HCT116 (cell line): ENCODE measurements around the gene PGBD5. TPM values are rescaled to one million over a fixed set of nuclear protein-coding genes. Genes with fewer than 3 reads are reported as not detected.
A peak's percentile ranks its signal among the peaks of the same experiment; 100 is the strongest.

Source experiments
- ATAC-seq: fragments of 200-7000 bp; cut with Tn5 transposase; 2 replicates; pipeline ENCODE4 v1.9.1; 2020; ENCODE audit warnings: mild to moderate bottlenecking, moderate library complexity
- BruUV-seq: library from RNA; stranded (reverse); fragments of 400-500 nt; replicated peaks from 2 replicates; lab custom pipeline; 2021; lab: Mats Ljungman, UMichigan
- CTCF ChIA-PET: fragments of 300-600 bp; sonication (Branson Sonifier 250); formaldehyde crosslinking; loops from one replicate; lab custom pipeline; 2021; ENCODE audit warnings: antibody characterized with exemption; lab: Charles Lee
- POLR2A ChIA-PET: fragments of 300-600, 350-600 bp; sonication (Branson Sonifier 250); formaldehyde crosslinking; loops from one replicate; lab custom pipeline; 2021; ENCODE audit warnings: antibody characterized with exemption; lab: Charles Lee
- RAD21 ChIA-PET, 2 experiments: fragments of 300-600 bp; sonication (Branson Sonifier 250); formaldehyde crosslinking; loops; one replicate each; lab custom pipeline; 2023; ENCODE audit warnings: low total read pairs in 2 of 2; ENCODE audit not compliant: uncharacterized antibody in 2 of 2, unreplicated experiment in 2 of 2, low non-redundant PET in 1 of 2; lab: Charles Lee
- DNase-seq: peaks from one replicate; pipeline ENCODE4 v3.0.0-alpha.2; 2010; ENCODE audit warnings: low read depth, low spot score
- H2AFZ ChIP-seq: fragments of 200-600 bp; shearing (Covaris generic), sonication (generic); 2 replicates; pipeline ENCODE4 v1.6.1; 2017; ENCODE audit warnings: low read depth, mixed run types, mixed read lengths, antibody characterized with exemption, low read length; ENCODE audit not compliant: poor library complexity, severe bottlenecking
- H3K27ac ChIP-seq: 2 replicates; pipeline ENCODE4 v1.5.1; 2012; ENCODE audit warnings: low read depth, low read length
- H3K27me3 ChIP-seq: fragments of 200-600 bp; sonication (generic); 2 replicates; pipeline ENCODE4 v1.6.1; 2016; ENCODE audit warnings: mixed run types, low read length, mixed read lengths; ENCODE audit not compliant: insufficient read depth
- H3K36me3 ChIP-seq, 2 experiments: fragments of 200-500 bp in 1 of 2; fragments of 200-600 bp in 1 of 2; sonication (Bioruptor generic) in 1 of 2; sonication (generic) in 1 of 2; 2 replicates each; pipeline versions ENCODE4 v1.5.1 to v1.6.1; 2014 to 2016; ENCODE audit warnings: low read length in 2 of 2, inconsistent platforms in 1 of 2, mixed read lengths in 1 of 2, mixed run types in 1 of 2; ENCODE audit not compliant: insufficient read depth in 2 of 2, control insufficient read depth in 1 of 2
- H3K4me1 ChIP-seq, 2 experiments: fragments of 200-600 bp in 1 of 2; sonication (generic) in 1 of 2; 2 replicates each; pipeline versions ENCODE4 v1.5.1 to v1.6.1; 2012 to 2017; ENCODE audit warnings: low read length in 2 of 2, inconsistent platforms in 1 of 2, mild to moderate bottlenecking in 1 of 2, mixed read lengths in 1 of 2, mixed run types in 1 of 2, moderate library complexity in 1 of 2; ENCODE audit not compliant: insufficient read depth in 2 of 2, control insufficient read depth in 1 of 2
- H3K4me2 ChIP-seq: fragments of 200-600 bp; sonication (generic); 2 replicates; pipeline ENCODE4 v1.6.1; 2017; ENCODE audit warnings: mixed run types, low read length, mixed read lengths
- H3K4me3 ChIP-seq, 2 experiments: fragments of 200-600 bp in 1 of 2; sonication (generic) in 1 of 2; replicated peaks in 1 of 2; 2 replicates each; pipeline ENCODE4 v1.5.1; 2011 to 2016; ENCODE audit warnings: low read length in 2 of 2, control low read depth in 1 of 2, low read depth in 1 of 2, mild to moderate bottlenecking in 1 of 2, mixed read lengths in 1 of 2, mixed run types in 1 of 2
- H3K79me2 ChIP-seq: fragments of 200-600 bp; sonication (generic); 2 replicates; pipeline ENCODE4 v1.6.1; 2017; ENCODE audit warnings: mild to moderate bottlenecking, mixed run types, low read length, moderate library complexity, mixed read lengths; ENCODE audit not compliant: insufficient read depth
- H3K9ac ChIP-seq: fragments of 200-600 bp; sonication (generic); 2 replicates; pipeline ENCODE4 v1.6.1; 2016; ENCODE audit warnings: low read length, mixed read lengths
- H3K9me2 ChIP-seq: fragments of 200-600 bp; sonication (generic), shearing (Covaris generic); 2 replicates; pipeline ENCODE4 v1.6.1; 2017; ENCODE audit warnings: mixed run types, mild to moderate bottlenecking, moderate library complexity; ENCODE audit not compliant: insufficient read depth
- H3K9me3 ChIP-seq, 2 experiments: fragments of 200-500 bp in 1 of 2; fragments of 200-600 bp in 1 of 2; sonication (Bioruptor generic) in 1 of 2; sonication (generic) in 1 of 2; 2 replicates each; pipeline ENCODE4 v1.6.1; 2014 to 2017; ENCODE audit warnings: low read length in 2 of 2, mixed read lengths in 2 of 2, inconsistent platforms in 1 of 2, low read depth in 1 of 2, mild to moderate bottlenecking in 1 of 2, mixed run types in 1 of 2, moderate library complexity in 1 of 2; ENCODE audit not compliant: control insufficient read depth in 1 of 2, insufficient read depth in 1 of 2
- H4K20me1 ChIP-seq: fragments of 200-600 bp; sonication (generic), shearing (Covaris generic); 2 replicates; pipeline ENCODE4 v1.6.1; 2017; ENCODE audit warnings: mixed run types, mild to moderate bottlenecking, moderate library complexity; ENCODE audit not compliant: insufficient read depth
- ATF3 ChIP-seq: IDR thresholded peaks from 2 replicates; pipeline ENCODE4 v1.6.1; 2012
- CBX3 ChIP-seq: IDR thresholded peaks from 2 replicates; pipeline ENCODE4 v1.6.1; 2012; ENCODE audit warnings: low read depth
- CTCF ChIP-seq, 3 experiments: fragments of 200-600 bp in 1 of 3; sonication (generic) in 1 of 3; IDR thresholded peaks in 2 of 3; conservative IDR thresholded peaks in 1 of 3; 2 replicates each; pipeline ENCODE4 v1.5.1; 2012 to 2017; ENCODE audit warnings: low read depth in 2 of 3, low read length in 2 of 3, antibody characterized with exemption in 1 of 3, borderline replicate concordance in 1 of 3, control low read depth in 1 of 3, mild to moderate bottlenecking in 1 of 3, mixed read lengths in 1 of 3, mixed run types in 1 of 3, moderate library complexity in 1 of 3; ENCODE audit not compliant: insufficient read depth in 1 of 3
- EZH2phosphoT487 ChIP-seq: fragments of 200-600 bp; IDR thresholded peaks from 2 replicates; pipeline ENCODE4 v1.6.1; 2018; ENCODE audit warnings: antibody characterized with exemption, borderline replicate concordance
- FOSL1 ChIP-seq: IDR thresholded peaks from 2 replicates; pipeline ENCODE4 v1.6.1; 2012; ENCODE audit warnings: low read depth
- MAX ChIP-seq: IDR thresholded peaks from 2 replicates; pipeline ENCODE4 v1.6.1; 2012
- POLR2AphosphoS5 ChIP-seq: IDR thresholded peaks from 2 replicates; pipeline ENCODE4 v1.6.1; 2011; ENCODE audit warnings: mild to moderate bottlenecking, low read depth, low read length, moderate library complexity
- RAD21 ChIP-seq: IDR thresholded peaks from 2 replicates; pipeline ENCODE4 v1.6.1; 2012; ENCODE audit warnings: low read depth, mild to moderate bottlenecking
- SIN3A ChIP-seq: IDR thresholded peaks from 2 replicates; pipeline ENCODE4 v1.6.1; 2012; ENCODE audit warnings: low read depth
- SRF ChIP-seq: IDR thresholded peaks from 2 replicates; pipeline ENCODE4 v1.6.1; 2012; ENCODE audit warnings: low read depth
- TCF7L2 ChIP-seq: IDR thresholded peaks from 2 replicates; pipeline ENCODE4 v1.7.0; 2011; ENCODE audit warnings: borderline replicate concordance, inconsistent platforms; ENCODE audit not compliant: insufficient read depth, insufficient read length; ENCODE audit errors: extremely low read depth
- ZNF274 ChIP-seq: fragments of 200-500 bp; sonication (Bioruptor generic); IDR thresholded peaks from 2 replicates; pipeline ENCODE4 v1.6.1; 2014; ENCODE audit warnings: mild to moderate bottlenecking, low read depth, low read length, inconsistent platforms
- intact Hi-C: fragments of 100-400 bp; cut with micrococcal nuclease; formaldehyde crosslinking; loops from 2 replicates; pipeline ENCODE4 v1.10.0; 2022
- total RNA-seq: library from RNA; stranded (reverse); gene quantifications from one replicate; pipeline ENCODE4 v1.2.1, GENCODE V29; 2021; ENCODE audit not compliant: unreplicated experiment

Gene PGBD5
- total RNA-seq, 1 experiment from 2014 or later = 0.27 TPM

GRCh38 chr1:230270185-230270558, 156.0 kb downstream of the PGBD5 start (continued):
- no peak for TF ChIP-seq POLR2AphosphoS5
- no peak for TF ChIP-seq SIN3A
- TF ChIP-seq TCF7L2 = no peak
- TF ChIP-seq SRF = no peak
- no peak for TF ChIP-seq EZH2phosphoT487
- TF ChIP-seq, all 23 proteins: peak for 0

DNA sequence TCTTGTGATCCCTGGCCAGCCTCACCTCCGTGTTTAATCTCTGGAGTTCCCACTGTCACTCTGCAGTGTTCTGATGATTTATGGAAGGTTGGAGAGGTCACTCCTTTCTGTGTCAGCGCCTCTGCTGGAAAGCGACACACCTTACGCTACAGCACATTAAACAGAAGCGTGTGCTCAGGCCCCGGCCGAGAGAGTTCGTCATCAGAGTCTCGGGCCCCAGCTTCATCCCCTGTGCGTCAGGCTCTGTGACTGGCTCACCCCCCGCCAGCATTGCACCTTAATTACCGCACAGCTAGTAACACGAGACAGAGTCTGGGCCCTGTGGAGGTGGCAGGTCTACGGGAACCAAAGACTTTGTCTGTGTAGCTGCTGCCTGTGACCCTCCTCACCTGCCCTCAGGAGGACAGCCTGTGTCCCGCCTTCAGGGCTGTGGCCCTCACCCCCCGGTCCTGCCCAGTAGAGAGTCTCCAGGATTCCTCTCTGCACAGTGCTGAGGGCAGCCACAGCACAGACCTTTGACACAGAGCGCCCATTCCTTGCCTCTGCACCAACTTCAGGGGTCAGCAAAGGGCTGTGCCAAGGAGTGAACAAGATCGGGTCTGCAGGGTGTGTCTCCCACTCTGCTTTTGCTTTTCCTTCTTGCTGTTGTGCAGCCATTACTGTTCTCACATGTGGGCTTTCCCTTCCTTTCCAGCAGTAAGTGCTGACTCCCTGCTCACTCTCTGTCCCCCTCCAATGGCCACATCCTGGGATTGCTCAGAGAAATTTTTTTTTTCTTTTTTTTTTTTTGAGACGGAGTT, 157.6 kb downstream of the PGBD5 start:
- intact Hi-C loops = loop anchor here (2.0 to 5.0 kb wide), 2 partner anchors 202 to 606 kb away; partner anchors contain the start of gene GALNT2
- no TSS peak for BruUV-seq
- H3K9me3 ChIP-seq = no peaks in the 10 kb centered on the region
- peaks cover 0 to 7% of the 10 kb centered on the region in 2 experiments; a peak in 2 of 4 replicates for H3K4me1 ChIP-seq
- H4K20me1 ChIP-seq = no peaks in the 10 kb centered on the region
- DNase-seq (peak; percentile 6), ATAC-seq (peak; percentile 89)
- ChIA-PET POLR2A (no interaction called here), RAD21 (no interaction called here), CTCF (no interaction called here)
- no peaks in the 10 kb centered on the region; a peak in 1 of 4 replicates for H3K36me3 ChIP-seq
- H3K9ac ChIP-seq = no peak overlapping the region
- H3K27ac ChIP-seq = no peak overlapping the region
- no peak for TF ChIP-seq ATF3
- TF ChIP-seq MAX = no peak
- no peak for TF ChIP-seq POLR2AphosphoS5
- TF ChIP-seq EZH2phosphoT487 = no peak
- no peak for TF ChIP-seq ZNF274
- peak; percentile 72 for TF ChIP-seq RAD21
- TF ChIP-seq CTCF (IDR thresholded peaks at IDR 0.05 in 2 of 3, conservative IDR thresholded peaks at IDR 0.05 in 1 of 3; ENCODE audit: borderline replicate concordance in 1 of 3, insufficient read depth in 1 of 3, low read depth in 2 of 3, low read length in 2 of 3) = peak; percentile 42 to 51 (median 50); a peak in 4 of 6 replicates
- TF ChIP-seq FOSL1 = no peak
- TF ChIP-seq CBX3 = no peak
- H2AFZ ChIP-seq = no peak overlapping the region
- H3K4me2 ChIP-seq = no peak overlapping the region
- no peak overlapping the region for H3K4me3 ChIP-seq
- H3K9me2 ChIP-seq = no peaks in the 10 kb centered on the region
- no peaks in the 10 kb centered on the region for H3K27me3 ChIP-seq
- no peaks in the 10 kb centered on the region for H3K79me2 ChIP-seq
